Right lobe of liver (tissue), 6 donors: ENCODE data around the gene RPL37A. TPM values are rescaled to one million over a fixed set of nuclear protein-coding genes. Genes with fewer than 3 reads are reported as not detected.

Experiments used
- ATAC-seq, 4 donors: fragments of 200-7000 bp; cut with Tn5 transposase; one replicate each; pipeline ENCODE4 v1.9.1; 2020; ENCODE audit warnings: mild to moderate bottlenecking in 4 of 4, moderate library complexity in 4 of 4
- DNase-seq, 3 donors: peaks; one replicate each; pipeline ENCODE4 v3.0.0-alpha.2; 2020
- H3K27ac ChIP-seq, 3 donors: fragments of 200-600 bp; one replicate each; pipeline ENCODE4 v1.8.0; 2022
- H3K27me3 ChIP-seq, 2 donors: fragments of 200-600 bp; one replicate each; pipeline ENCODE4 v1.8.0; 2022
- H3K36me3 ChIP-seq, 4 donors: fragments of 200-600 bp; sonication (generic) in 1 of 4; one replicate each; pipeline versions ENCODE4 v1.5.1 to v1.8.0; 2017 to 2022; ENCODE audit warnings: control low read depth in 1 of 4
- H3K4me1 ChIP-seq, 4 donors: fragments of 200-600 bp; sonication (generic) in 1 of 4; one replicate each; pipeline versions ENCODE4 v1.5.1 to v1.8.0; 2017 to 2022; ENCODE audit warnings: control low read depth in 1 of 4
- H3K4me3 ChIP-seq, 3 donors: fragments of 200-600 bp; one replicate each; pipeline ENCODE4 v1.8.0; 2022
- H3K9me3 ChIP-seq, 4 donors: fragments of 200-600 bp; sonication (generic) in 1 of 4; one replicate each; pipeline versions ENCODE4 v1.5.1 to v1.8.0; 2017 to 2022; ENCODE audit warnings: control low read depth in 1 of 4
- POLR2A ChIP-seq: fragments of 450-650 bp; IDR thresholded peaks from one replicate; pipeline ENCODE4 v1.6.1; 2017; ENCODE audit warnings: antibody characterized with exemption, mild to moderate bottlenecking
- WGBS: methylation state at CpG from one replicate; pipeline ENCODE4 v1.1.6; 2018; ENCODE audit warnings: low coverage, low lambda C conversion rate; ENCODE audit not compliant: insufficient coverage; ENCODE audit errors: missing lambda C conversion rate; 5-methylcytosine and 5-hydroxymethylcytosine counted together
- intact Hi-C, 2 donors: fragments of 100-400 bp; cut with DNase I; formaldehyde crosslinking; loops; one replicate each; pipeline versions ENCODE4 v1.11.2 to v1.14.1; 2022
- total RNA-seq, 6 experiments: library from RNA; depleted of rRNA in 2 of 6; stranded (reverse); fragments of >200 nt in 2 of 6; fragmentation: NEBNext Ultra II Directional in 3 of 6; extraction: Animal tissue kit (Norgen Biotek cat#: 25700) in 3 of 6; gene quantifications; one replicate each; pipeline versions ENCODE4 v1.1.0 to v1.2.4, GENCODE V29; 2016 to 2023
- TF ChIP-seq, protein P1 (sequence below), 4 donors: fragments of 200-600 bp in 3 of 4; fragments of 450-650 bp in 1 of 4; IDR thresholded peaks; one replicate each; pipeline versions ENCODE4 v1.5.1 to v1.8.0; 2016 to 2022; ENCODE audit warnings: antibody characterized with exemption in 4 of 4, mild to moderate bottlenecking in 2 of 4
- donor health status: DM: no; HTN: yes; CAD: no.
- donor health status: DM: no; HTN: no; CAD: no.
- donor health status: DM: no; HTN: no; CAD: no.
- donor health status: DM: no; HTN: yes; CAD: no.
- donor health status: DM: no; HTN: yes; CAD: no.

RPL37A gene
- total RNA-seq, 6 experiments from 2014 or later = 383 to 894 (median 710) TPM

DNA sequence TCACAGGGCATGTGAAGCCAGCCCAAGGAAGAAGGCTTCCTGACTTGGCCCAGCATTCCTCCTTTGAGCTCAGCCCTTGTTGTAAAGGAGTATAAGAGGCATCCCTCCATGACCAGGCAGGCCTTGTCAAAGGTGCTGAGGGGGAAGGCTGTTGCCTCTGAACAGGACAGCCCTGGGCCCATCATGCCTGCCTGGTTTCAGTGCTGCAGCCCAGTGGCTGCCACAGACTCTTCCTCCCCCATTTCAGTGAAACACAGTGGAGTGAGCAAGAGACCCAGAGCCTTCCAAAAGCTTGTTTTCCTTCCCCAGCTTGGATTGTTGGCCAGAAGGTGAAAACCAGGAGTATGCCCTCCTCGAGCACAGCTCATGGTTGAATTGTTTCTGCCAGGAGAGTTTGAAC, 19.9 kb upstream of the RPL37A start:
- no peak for TF ChIP-seq POLR2A
- TF ChIP-seq, protein P1, sequence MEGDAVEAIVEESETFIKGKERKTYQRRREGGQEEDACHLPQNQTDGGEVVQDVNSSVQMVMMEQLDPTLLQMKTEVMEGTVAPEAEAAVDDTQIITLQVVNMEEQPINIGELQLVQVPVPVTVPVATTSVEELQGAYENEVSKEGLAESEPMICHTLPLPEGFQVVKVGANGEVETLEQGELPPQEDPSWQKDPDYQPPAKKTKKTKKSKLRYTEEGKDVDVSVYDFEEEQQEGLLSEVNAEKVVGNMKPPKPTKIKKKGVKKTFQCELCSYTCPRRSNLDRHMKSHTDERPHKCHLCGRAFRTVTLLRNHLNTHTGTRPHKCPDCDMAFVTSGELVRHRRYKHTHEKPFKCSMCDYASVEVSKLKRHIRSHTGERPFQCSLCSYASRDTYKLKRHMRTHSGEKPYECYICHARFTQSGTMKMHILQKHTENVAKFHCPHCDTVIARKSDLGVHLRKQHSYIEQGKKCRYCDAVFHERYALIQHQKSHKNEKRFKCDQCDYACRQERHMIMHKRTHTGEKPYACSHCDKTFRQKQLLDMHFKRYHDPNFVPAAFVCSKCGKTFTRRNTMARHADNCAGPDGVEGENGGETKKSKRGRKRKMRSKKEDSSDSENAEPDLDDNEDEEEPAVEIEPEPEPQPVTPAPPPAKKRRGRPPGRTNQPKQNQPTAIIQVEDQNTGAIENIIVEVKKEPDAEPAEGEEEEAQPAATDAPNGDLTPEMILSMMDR (IDR thresholded peaks at IDR 0.05) = no peak

DNA sequence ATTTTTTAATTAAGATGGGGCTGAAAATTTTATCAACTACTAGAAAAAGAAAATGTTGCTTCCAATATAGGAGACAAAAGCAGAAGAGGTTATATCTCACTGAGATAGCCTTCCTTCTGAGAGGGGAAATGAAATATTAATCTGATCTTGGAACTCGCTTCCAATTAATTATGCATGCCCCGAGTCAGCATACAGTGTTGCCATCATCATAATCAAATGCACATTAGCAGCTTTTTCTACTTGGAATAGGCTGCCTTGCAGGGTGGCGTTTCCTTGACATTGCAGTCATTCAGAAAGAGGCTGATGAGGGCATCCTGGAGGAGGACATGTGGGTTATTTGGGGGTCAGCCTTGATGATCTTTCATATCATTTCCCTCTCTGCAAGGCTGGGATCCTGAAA, 18.4 kb upstream of the RPL37A start:
- WGBS = 84% methylated on average over 3 of the region's 3 CpGs
- no peak for TF ChIP-seq POLR2A
- TF ChIP-seq, protein P1 (IDR thresholded peaks at IDR 0.05) = no peak
- Histone ChIP-seq H3K27ac (no peak overlapping the region), H3K4me1 (no peaks in the 10 kb centered on the region), H3K36me3 (peaks cover 0 to 13% (median 0%) of the 10 kb centered on the region in 4 donors), H3K27me3 (no peaks in the 10 kb centered on the region), H3K9me3 (no peaks in the 10 kb centered on the region), H3K4me3 (no peak overlapping the region)
- no peak for DNase-seq
- intact Hi-C loops = no loop called here
- no peak for ATAC-seq

More for the DNA sequence above, 19.9 kb upstream of the RPL37A start:
- no peaks in the 10 kb centered on the region for H3K27me3 ChIP-seq
- H3K27ac ChIP-seq = no peak overlapping the region
- H3K4me3 ChIP-seq = no peak overlapping the region
- DNase-seq = no peak
- H3K36me3 ChIP-seq = peaks cover 0 to 13% (median 0%) of the 10 kb centered on the region in 4 donors
- H3K4me1 ChIP-seq = no peaks in the 10 kb centered on the region
- WGBS = no CpG with 5 or more reads among the region's 1 CpG
- H3K9me3 ChIP-seq = no peaks in the 10 kb centered on the region
- intact Hi-C loops = no loop called here
- no peak for ATAC-seq

- no peak for TF ChIP-seq POLR2A
- TF ChIP-seq, protein P1 (IDR thresholded peaks at IDR 0.05) = no peak
- Histone ChIP-seq H3K9me3 (no peaks in the 10 kb centered on the region), H3K27ac (no peak overlapping the region), H3K27me3 (no peaks in the 10 kb centered on the region), H3K4me3 (no peak overlapping the region), H3K4me1 (no peaks in the 10 kb centered on the region), H3K36me3 (peaks cover 0 to 13% (median 0%) of the 10 kb centered on the region in 4 donors)
- 81% methylated on average over 2 of the region's 2 CpGs for WGBS
- intact Hi-C loops = no loop called here
- no peak for ATAC-seq
- DNase-seq = no peak
Measured at GRCh38 chr2:216482640-216483039, 16.0 kb upstream of the RPL37A start.

DNA sequence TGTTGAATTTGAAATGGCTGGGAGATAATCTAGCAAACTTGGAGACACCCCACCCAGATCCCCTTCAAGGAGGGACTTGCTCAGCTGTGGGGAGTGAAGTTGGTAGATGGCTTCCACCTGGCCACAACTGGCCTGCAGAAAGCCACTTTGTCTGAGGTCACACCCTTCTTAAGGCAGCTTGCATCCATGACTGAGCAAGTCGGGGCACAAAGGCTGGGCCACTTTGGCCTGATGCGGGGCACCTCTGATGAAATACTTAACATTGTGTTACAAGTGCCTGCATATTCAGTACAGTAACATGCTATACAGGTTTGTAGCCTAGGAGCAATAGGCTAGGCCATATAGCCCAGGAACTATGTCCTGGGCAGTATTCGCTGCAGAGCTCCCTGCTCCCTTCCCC, 13.4 kb upstream of the RPL37A start:
- no peak overlapping the region for H3K4me3 ChIP-seq
- peaks cover 0 to 8% (median 0%) of the 10 kb centered on the region in 4 donors for H3K36me3 ChIP-seq
- no peaks in the 10 kb centered on the region for H3K27me3 ChIP-seq
- H3K4me1 ChIP-seq = no peaks in the 10 kb centered on the region
- no peak for DNase-seq
- no CpG with 5 or more reads among the region's 3 CpGs for WGBS
- H3K9me3 ChIP-seq = no peaks in the 10 kb centered on the region
- no peak overlapping the region for H3K27ac ChIP-seq
- intact Hi-C loops = no loop called here
- no peak for TF ChIP-seq POLR2A
- TF ChIP-seq, protein P1 (IDR thresholded peaks at IDR 0.05) = no peak
- peak in 2 of 4 donors; percentile 7 to 11 for ATAC-seq

DNA sequence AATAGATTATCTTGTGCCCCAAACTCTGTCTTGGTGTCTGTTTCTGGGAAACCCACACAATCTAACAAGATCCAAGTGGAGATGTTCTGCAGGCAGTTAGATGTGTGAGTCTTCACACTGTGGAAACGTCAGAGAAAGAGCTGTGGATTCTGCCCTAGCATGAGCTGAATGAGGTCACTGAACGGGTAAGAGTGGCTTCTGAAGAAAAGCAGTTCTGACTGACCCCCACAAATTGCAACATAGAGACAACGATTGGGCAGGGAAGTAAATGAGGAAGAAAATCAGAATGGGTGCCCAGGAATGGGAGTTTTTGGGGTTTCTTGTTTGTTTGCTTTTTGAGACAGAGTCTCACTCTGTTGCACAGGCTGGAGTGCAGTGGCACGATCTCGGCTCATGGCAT, 12.9 kb upstream of the RPL37A start:
- Histone ChIP-seq H3K27ac (no peak overlapping the region), H3K9me3 (no peaks in the 10 kb centered on the region), H3K27me3 (no peaks in the 10 kb centered on the region), H3K36me3 (peaks cover 0 to 8% (median 0%) of the 10 kb centered on the region in 4 donors), H3K4me1 (no peaks in the 10 kb centered on the region), H3K4me3 (no peak overlapping the region)
- peak in 3 of 4 donors; percentile 10 to 45 (median 40) for ATAC-seq
- WGBS = 59% methylated on average over 4 of the region's 5 CpGs
- TF ChIP-seq, protein P1 (IDR thresholded peaks at IDR 0.05) = no peak
- TF ChIP-seq POLR2A = no peak
- intact Hi-C loops = no loop called here
- DNase-seq = no peak
